ENCODE data around the gene UBAC2. TPM values are rescaled to one million over a fixed set of nuclear protein-coding genes. Genes with fewer than 3 reads are reported as not detected.

The UBAC2 gene
- total RNA-seq, 1 donor from 2014 or later = 57.7 TPM

DNA sequence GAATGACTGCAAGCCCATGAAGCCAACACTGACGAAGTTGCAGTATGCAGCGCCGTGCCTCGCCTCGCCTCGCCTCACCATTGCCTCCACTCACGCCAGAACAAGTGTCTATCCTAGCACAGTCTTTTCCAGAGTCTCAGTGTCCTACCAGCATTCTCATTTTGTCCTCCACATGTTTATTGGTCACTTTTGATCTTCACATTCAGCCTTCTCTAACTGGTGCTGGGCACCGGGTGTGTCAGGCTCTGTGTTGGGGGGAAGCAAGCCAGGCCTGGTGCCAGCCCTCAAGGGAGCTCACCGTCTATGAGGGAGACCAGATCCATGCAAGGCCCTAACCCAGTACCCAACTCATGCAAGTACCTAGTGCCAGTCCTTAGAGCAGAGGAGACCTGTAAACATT, 176.3 kb downstream of the UBAC2 start:
- DNase-seq (ENCODE audit: extremely low spot score in 2 of 2) = peak in 1 of 2 donors; percentile 62
- H3K4me1 ChIP-seq = no peaks in the 10 kb centered on the region
- no peak for TF ChIP-seq POLR2AphosphoS5 (IDR thresholded peaks at IDR 0.05; ENCODE audit: insufficient read depth in 1 of 2, low read depth in 1 of 2)
- TF ChIP-seq, protein P1, sequence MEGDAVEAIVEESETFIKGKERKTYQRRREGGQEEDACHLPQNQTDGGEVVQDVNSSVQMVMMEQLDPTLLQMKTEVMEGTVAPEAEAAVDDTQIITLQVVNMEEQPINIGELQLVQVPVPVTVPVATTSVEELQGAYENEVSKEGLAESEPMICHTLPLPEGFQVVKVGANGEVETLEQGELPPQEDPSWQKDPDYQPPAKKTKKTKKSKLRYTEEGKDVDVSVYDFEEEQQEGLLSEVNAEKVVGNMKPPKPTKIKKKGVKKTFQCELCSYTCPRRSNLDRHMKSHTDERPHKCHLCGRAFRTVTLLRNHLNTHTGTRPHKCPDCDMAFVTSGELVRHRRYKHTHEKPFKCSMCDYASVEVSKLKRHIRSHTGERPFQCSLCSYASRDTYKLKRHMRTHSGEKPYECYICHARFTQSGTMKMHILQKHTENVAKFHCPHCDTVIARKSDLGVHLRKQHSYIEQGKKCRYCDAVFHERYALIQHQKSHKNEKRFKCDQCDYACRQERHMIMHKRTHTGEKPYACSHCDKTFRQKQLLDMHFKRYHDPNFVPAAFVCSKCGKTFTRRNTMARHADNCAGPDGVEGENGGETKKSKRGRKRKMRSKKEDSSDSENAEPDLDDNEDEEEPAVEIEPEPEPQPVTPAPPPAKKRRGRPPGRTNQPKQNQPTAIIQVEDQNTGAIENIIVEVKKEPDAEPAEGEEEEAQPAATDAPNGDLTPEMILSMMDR (IDR thresholded peaks at IDR 0.05) = no peak
- TF ChIP-seq POLR2A (IDR thresholded peaks at IDR 0.05) = no peak
- H3K27ac ChIP-seq = no peak overlapping the region
- H3K36me3 ChIP-seq = no peaks in the 10 kb centered on the region
- no peak overlapping the region for H3K4me3 ChIP-seq
- intact Hi-C loops (cut with DNase I) = no loop called here
- no peaks in the 10 kb centered on the region for H3K27me3 ChIP-seq
- H3K9me3 ChIP-seq = no peaks in the 10 kb centered on the region

DNA sequence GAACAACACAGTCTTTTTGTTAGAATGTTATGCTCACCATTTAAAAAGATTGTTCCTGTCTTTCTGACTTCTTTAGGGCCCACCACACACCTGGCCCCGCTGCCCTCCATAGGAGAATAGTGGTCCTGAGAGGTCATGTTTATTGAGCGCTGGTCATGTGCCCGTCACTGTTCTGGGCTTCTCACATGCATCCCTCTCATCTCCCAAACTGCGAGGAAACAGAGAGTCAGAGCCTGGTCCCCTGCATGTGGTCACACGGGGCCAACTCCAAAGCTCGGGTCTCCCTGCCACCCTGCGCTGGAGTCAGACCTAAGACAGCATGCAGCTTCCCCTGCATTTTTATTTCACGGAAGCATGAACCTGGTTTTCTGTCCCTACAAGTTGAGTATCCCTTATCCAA, 177.0 kb downstream of the UBAC2 start:
- H3K36me3 ChIP-seq = no peaks in the 10 kb centered on the region
- intact Hi-C loops (cut with DNase I) = no loop called here

DNA sequence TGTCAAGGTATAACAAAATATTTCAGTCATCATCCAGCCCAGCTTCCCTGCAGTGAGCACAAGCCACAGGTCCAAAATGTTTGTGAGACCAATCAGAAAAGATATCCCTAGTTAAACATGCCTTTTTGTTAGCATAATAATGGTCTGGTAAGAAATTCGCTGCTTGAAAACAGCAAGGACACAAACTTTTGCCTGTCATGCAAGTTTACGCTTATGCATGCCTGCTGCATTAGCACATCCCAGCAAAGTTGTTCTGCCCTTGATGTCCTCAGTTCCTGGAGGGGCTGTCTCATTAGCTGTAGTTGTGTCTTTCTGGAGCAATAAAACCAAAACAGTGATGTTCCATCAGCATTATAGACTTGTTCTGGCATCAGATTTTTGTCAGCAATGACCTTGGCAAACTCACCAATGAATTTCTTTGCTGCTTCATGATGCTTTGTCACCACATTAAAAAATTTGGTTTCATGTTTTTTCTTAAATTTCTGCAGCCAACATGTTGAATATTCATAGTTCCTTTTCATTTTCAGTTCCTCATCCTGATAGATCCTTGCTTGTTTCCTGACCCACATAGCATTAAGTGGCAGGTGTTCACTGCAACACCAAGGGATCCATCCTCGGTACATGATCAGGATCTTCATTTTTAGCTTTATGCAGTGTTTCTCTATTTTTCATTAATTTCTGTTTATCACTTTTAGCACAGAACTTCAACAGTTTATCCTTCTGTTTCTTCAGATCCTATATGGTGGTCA, 178.5 kb downstream of the UBAC2 start:
- Histone ChIP-seq H3K9me3 (no peaks in the 10 kb centered on the region), H3K27ac (no peak overlapping the region), H3K4me3 (no peak overlapping the region), H3K4me1 (peaks cover 7% of the 10 kb centered on the region), H3K27me3 (no peaks in the 10 kb centered on the region), H3K36me3 (no peaks in the 10 kb centered on the region)
- DNase-seq (ENCODE audit: extremely low spot score in 2 of 2) = no peak
- TF ChIP-seq, protein P1 (IDR thresholded peaks at IDR 0.05) = no peak
- TF ChIP-seq POLR2AphosphoS5 (IDR thresholded peaks at IDR 0.05; ENCODE audit: insufficient read depth in 1 of 2, low read depth in 1 of 2) (no peak), POLR2A (IDR thresholded peaks at IDR 0.05) (no peak)
- intact Hi-C loops (cut with DNase I) = no loop called here

More for the DNA sequence above, 177.0 kb downstream of the UBAC2 start:
- DNase-seq (ENCODE audit: extremely low spot score in 2 of 2) = peak; percentile 70 to 72
- Histone ChIP-seq H3K4me1 (peaks cover 2% of the 10 kb centered on the region), H3K27me3 (no peaks in the 10 kb centered on the region), H3K4me3 (no peak overlapping the region), H3K9me3 (no peaks in the 10 kb centered on the region), H3K27ac (no peak overlapping the region)
- TF ChIP-seq, protein P1 (IDR thresholded peaks at IDR 0.05) = no peak
- TF ChIP-seq POLR2A (IDR thresholded peaks at IDR 0.05) = no peak
- TF ChIP-seq POLR2AphosphoS5 (IDR thresholded peaks at IDR 0.05; ENCODE audit: insufficient read depth in 1 of 2, low read depth in 1 of 2) = no peak

DNA sequence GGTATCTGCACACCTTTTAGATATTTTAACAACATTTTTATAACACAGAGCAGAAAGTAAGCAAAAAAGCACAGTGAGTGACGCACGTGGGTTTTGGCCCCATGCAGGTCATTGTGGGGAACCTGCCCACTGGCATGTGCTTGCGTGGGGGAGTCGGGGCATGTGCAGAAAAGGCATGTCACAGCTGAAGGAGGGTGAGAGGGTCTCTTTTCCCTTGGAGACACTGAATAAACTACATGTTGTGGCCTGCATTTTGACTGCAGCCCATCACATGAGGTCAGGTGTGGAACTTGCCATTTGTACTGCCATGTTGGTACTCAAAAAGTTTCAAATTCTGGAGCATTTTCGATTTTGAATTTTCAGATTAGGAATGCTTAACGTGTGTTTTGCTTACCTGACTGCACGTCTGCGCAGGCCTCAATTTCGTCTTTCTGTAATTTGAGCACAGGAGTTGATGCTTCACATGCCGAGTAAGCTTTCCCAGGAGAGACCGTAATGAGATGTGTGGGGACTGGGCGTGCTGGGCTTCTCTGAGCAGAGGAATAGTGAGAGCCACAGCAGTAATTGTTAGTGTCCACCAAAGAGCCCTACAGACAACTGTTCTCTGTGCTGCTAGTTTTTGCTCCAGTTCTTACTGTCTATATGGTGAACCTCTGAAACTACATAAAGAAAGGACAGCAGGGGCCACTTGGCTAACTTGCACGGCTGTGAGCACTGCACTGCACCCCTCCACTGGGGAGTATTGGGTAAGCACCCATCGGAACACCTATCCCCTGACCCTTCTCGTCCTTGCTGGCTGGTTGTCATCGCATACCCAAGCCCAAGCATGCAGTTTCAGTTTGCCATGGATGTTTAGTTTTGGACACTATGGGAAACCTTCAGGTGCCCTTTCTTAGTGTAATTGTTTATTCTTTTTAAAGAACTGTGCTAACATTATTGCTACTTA, 179.5 kb downstream of the UBAC2 start:
- no peak for TF ChIP-seq POLR2A (IDR thresholded peaks at IDR 0.05)
- TF ChIP-seq, protein P1 (IDR thresholded peaks at IDR 0.05) = no peak
- no peak for TF ChIP-seq POLR2AphosphoS5 (IDR thresholded peaks at IDR 0.05; ENCODE audit: insufficient read depth in 1 of 2, low read depth in 1 of 2)
- peak in 1 of 2 donors; percentile 62 for DNase-seq (ENCODE audit: extremely low spot score in 2 of 2)
- Histone ChIP-seq H3K9me3 (no peaks in the 10 kb centered on the region), H3K4me1 (peaks cover 7% of the 10 kb centered on the region), H3K27me3 (no peaks in the 10 kb centered on the region), H3K4me3 (no peak overlapping the region), H3K27ac (no peak overlapping the region), H3K36me3 (no peaks in the 10 kb centered on the region)
- intact Hi-C loops (cut with DNase I) = no loop called here
